ENCODE results near the gene MINDY1. TPM values are rescaled to one million over a fixed set of nuclear protein-coding genes. Genes with fewer than 3 reads are reported as not detected.

The MINDY1 gene
- polyA plus RNA-seq, 1 experiment = 13.0 TPM

- H3K4me3 ChIP-seq (ENCODE audit: low read depth, low read length) = no peak overlapping the region
- ChIA-PET POLR2A (interaction anchor here (0.6 kb wide), 1 partner anchor 14 kb away, joined by 3 read pairs; no protein-coding TSS in a partner anchor), CTCF (interaction anchor here (0.6 to 1.3 kb wide), 3 partner anchors 9 to 129 kb away, joined by 3 to 5 read pairs (median 4); partner anchors contain the start of gene MLLT11)
- peaks cover 21% of the 10 kb centered on the region for H3K36me3 ChIP-seq (ENCODE audit: control insufficient read depth, insufficient read depth, low read length)
- no peaks in the 10 kb centered on the region for H3K27me3 ChIP-seq (ENCODE audit: control insufficient read depth, insufficient read depth, low read length)
- no peak for DNase-seq (ENCODE audit: low read depth)
- no peak for TF ChIP-seq CTCF (IDR thresholded peaks at IDR 0.05; ENCODE audit: insufficient read depth, low read depth, low read length)
Measured at GRCh38 chr1:151051356-151052009, 44.8 kb upstream of the MINDY1 start.

- Histone ChIP-seq H3K27me3 (ENCODE audit: control insufficient read depth, insufficient read depth, low read length) (no peaks in the 10 kb centered on the region), H3K4me3 (ENCODE audit: low read depth, low read length) (no peak overlapping the region), H3K36me3 (ENCODE audit: control insufficient read depth, insufficient read depth, low read length) (peaks cover 14% of the 10 kb centered on the region)
- DNase-seq (ENCODE audit: low read depth) = no peak
- POLR2A ChIA-PET = no interaction called here
- TF ChIP-seq CTCF (IDR thresholded peaks at IDR 0.05; ENCODE audit: insufficient read depth, low read depth, low read length) = no peak
- CTCF ChIA-PET = interaction anchor here (0.6 to 1.4 kb wide), 5 partner anchors 10 to 113 kb away, joined by 3 to 10 read pairs (median 4); partner anchors contain the start of gene MLLT11
Measured at GRCh38 chr1:151050051-151050688, 43.5 kb upstream of the MINDY1 start.

GRCh38 chr1:151049458-151049857, 42.8 kb upstream of the MINDY1 start:
- H3K4me3 ChIP-seq (ENCODE audit: low read depth, low read length) = no peak overlapping the region
- peaks cover 10% of the 10 kb centered on the region for H3K36me3 ChIP-seq (ENCODE audit: control insufficient read depth, insufficient read depth, low read length)
- no peak for DNase-seq (ENCODE audit: low read depth)
- ChIA-PET CTCF (interaction anchor here (0.6 to 1.4 kb wide), 5 partner anchors 9 to 114 kb away, joined by 3 to 10 read pairs (median 3); no protein-coding TSS in a partner anchor), POLR2A (no interaction called here)
- no peak for TF ChIP-seq CTCF (IDR thresholded peaks at IDR 0.05; ENCODE audit: insufficient read depth, low read depth, low read length)
- H3K27me3 ChIP-seq (ENCODE audit: control insufficient read depth, insufficient read depth, low read length) = no peaks in the 10 kb centered on the region

- TF ChIP-seq CTCF (IDR thresholded peaks at IDR 0.05; ENCODE audit: insufficient read depth, low read depth, low read length) = no peak
- H3K4me3 ChIP-seq (ENCODE audit: low read depth, low read length) = peak overlapping the region; percentile 60
- no peak for DNase-seq (ENCODE audit: low read depth)
- H3K27me3 ChIP-seq (ENCODE audit: control insufficient read depth, insufficient read depth, low read length) = no peaks in the 10 kb centered on the region
- H3K36me3 ChIP-seq (ENCODE audit: control insufficient read depth, insufficient read depth, low read length) = peaks cover 6% of the 10 kb centered on the region
- ChIA-PET POLR2A (interaction anchor here (0.6 kb wide), 1 partner anchor 291 kb away, joined by 3 read pairs; no protein-coding TSS in a partner anchor), CTCF (interaction anchor here (0.6 to 1.7 kb wide), 8 partner anchors 10 to 53 kb away, joined by 3 to 13 read pairs (median 4); partner anchors contain the start of genes BNIPL, CDC42SE1 and MLLT11)
Measured at GRCh38 chr1:151048645-151049032, 41.9 kb upstream of the MINDY1 start.
